HUES48 (cell line): ENCODE measurements around the gene ZNF48.
"Not testable (repeated sequence)": the region's sequence is repeated elsewhere in the genome, so short reads cannot be mapped to it uniquely, and the experiment has no call there.

Experiments used
- H3K27ac ChIP-seq: one replicate; pipeline ENCODE4 v1.7.0; 2013; ENCODE audit warnings: low read depth, low read length, inconsistent platforms
- H3K27me3 ChIP-seq: 2 replicates; pipeline ENCODE4 v1.6.1; 2013; ENCODE audit warnings: mild to moderate bottlenecking, low read length; ENCODE audit not compliant: control insufficient read depth, insufficient read depth
- H3K36me3 ChIP-seq: 2 replicates; pipeline ENCODE4 v1.6.1; 2013; ENCODE audit warnings: low read length; ENCODE audit not compliant: control insufficient read depth, insufficient read depth
- H3K4me1 ChIP-seq: 2 replicates; pipeline ENCODE4 v1.6.1; 2013; ENCODE audit warnings: mild to moderate bottlenecking, low read length; ENCODE audit not compliant: control insufficient read depth, insufficient read depth
- H3K4me3 ChIP-seq: 2 replicates; pipeline ENCODE4 v1.5.1; 2013; ENCODE audit warnings: mild to moderate bottlenecking, low read depth, low read length
- H3K9ac ChIP-seq: 2 replicates; pipeline ENCODE4 v1.6.1; 2013; ENCODE audit warnings: mild to moderate bottlenecking, low read depth, low read length, moderate library complexity
- H3K9me3 ChIP-seq: 2 replicates; pipeline ENCODE4 v1.6.1; 2013; ENCODE audit warnings: low read length; ENCODE audit not compliant: control insufficient read depth, insufficient read depth

ZNF48 gene

DNA sequence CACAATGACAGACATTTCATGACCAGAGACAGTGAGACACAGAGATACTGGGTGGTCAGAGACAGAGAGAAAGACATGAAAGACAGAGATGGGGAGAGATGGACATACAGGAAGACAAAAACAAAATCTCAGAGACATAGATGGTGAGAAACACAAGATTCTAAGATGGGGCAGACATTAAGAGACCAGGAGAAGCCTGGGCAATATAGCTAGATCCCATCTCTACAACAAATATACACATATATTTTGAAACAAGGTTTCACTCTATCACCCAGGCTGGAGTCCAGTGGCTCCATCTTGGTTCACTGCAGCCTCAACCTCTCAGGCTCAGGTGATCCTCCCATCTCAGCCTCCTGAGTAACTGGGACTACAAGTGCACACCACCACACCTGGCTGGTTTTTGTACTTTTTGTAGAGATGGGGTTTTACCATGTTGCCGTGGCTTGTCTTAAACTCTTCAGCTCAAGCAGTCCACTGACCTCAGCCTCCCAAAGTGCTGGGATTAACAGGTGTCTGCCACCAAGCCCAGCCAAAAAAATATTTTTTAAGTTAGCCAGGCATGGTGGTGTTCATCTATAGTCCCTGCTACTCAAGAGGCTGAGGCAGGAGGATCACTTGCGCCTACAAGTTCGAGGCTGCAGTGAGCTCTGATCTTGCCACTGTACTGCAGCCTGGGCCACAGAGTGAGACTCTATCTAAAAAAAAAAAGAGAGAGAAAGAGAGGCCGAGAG lies 15.0 kb upstream of the ZNF48 start:
- Histone ChIP-seq H3K4me1 (peaks cover 6% of the 10 kb centered on the region), H3K36me3 (no peaks in the 10 kb centered on the region), H3K9ac (no peak overlapping the region), H3K9me3 (no peaks in the 10 kb centered on the region), H3K27ac (no peak overlapping the region), H3K4me3 (no peak overlapping the region), H3K27me3 (no peaks in the 10 kb centered on the region)

DNA sequence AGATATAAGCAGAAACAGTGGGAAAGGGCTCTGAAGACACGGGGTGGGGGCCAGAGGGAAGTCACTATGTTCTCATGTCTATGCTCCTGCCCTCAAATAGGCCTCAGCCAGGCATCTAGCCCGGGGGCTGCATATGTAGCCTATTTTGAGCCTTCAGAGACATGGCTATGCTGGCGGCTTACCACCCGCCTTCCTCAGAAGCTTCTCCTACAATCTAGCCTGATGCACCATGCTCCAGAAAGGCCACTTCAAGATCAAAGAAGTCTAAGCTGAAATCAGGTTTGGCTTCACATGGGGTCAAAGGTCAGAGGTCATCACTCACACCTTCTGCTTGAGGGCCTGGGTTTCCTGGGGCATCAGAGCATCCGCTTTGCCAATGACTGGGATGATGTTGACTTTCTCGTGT lies 14.4 kb upstream of the ZNF48 start:
- H3K9ac ChIP-seq, result no peak overlapping the region
- H3K4me3 ChIP-seq, result no peak overlapping the region
- no peaks in the 10 kb centered on the region for H3K9me3 ChIP-seq
- peaks cover 6% of the 10 kb centered on the region for H3K4me1 ChIP-seq
- no peak overlapping the region for H3K27ac ChIP-seq
- H3K36me3 ChIP-seq, result no peaks in the 10 kb centered on the region
- H3K27me3 ChIP-seq, result no peaks in the 10 kb centered on the region

GRCh38 chr16:30381291-30382041 lies 13.8 kb upstream of the ZNF48 start:
- H3K9me3 ChIP-seq, result no peaks in the 10 kb centered on the region
- H3K4me1 ChIP-seq, result peaks cover 6% of the 10 kb centered on the region
- no peak overlapping the region for H3K4me3 ChIP-seq
- no peak overlapping the region for H3K9ac ChIP-seq
- H3K27ac ChIP-seq, result peak overlapping the region; percentile 12
- H3K36me3 ChIP-seq, result no peaks in the 10 kb centered on the region
- H3K27me3 ChIP-seq, result no peaks in the 10 kb centered on the region

- Histone ChIP-seq H3K9me3 (no peaks in the 10 kb centered on the region), H3K9ac (no peak within 1 kb of the TSS), H3K4me3 (no peak within 1 kb of the TSS), H3K27ac (peak within 1 kb of the TSS; percentile 12), H3K4me1 (peaks cover 2% of the 10 kb centered on the region), H3K27me3 (no peaks in the 10 kb centered on the region), H3K36me3 (no peaks in the 10 kb centered on the region)
These were observed 12.9 kb upstream of the ZNF48 start, which contains the start of gene SEPTIN1 for GRCh38 chr16:30382111-30382881. Gene SEPTIN1 (minus strand): TSS chr16:30382561. CDS start chr16:30382542, 19 bp downstream.

DNA sequence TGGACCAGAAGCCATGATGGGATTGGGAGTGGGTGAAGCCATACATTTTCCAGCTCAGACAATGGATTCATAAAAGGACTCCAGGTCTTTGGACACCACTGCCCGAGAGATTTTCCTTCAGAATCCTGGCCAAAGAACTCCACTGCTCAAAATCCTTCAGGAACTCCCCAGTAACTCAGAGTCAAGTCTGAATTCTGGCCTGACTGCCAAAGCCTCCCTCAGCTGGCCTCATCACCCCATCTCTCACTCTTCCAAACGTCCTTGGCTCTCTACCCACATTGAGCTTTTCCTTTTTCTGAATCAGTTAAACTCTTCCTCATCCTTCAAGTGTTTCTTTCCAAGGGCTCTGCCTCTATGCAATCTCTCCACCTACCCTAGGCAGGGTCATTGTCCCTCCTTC lies 11.7 kb upstream of the ZNF48 start:
- H3K4me1 ChIP-seq, result no peaks in the 10 kb centered on the region
- no peak overlapping the region for H3K9ac ChIP-seq
- H3K9me3 ChIP-seq, result no peaks in the 10 kb centered on the region
- H3K4me3 ChIP-seq, result no peak overlapping the region
- no peak overlapping the region for H3K27ac ChIP-seq
- no peaks in the 10 kb centered on the region for H3K27me3 ChIP-seq
- no peaks in the 10 kb centered on the region for H3K36me3 ChIP-seq

DNA sequence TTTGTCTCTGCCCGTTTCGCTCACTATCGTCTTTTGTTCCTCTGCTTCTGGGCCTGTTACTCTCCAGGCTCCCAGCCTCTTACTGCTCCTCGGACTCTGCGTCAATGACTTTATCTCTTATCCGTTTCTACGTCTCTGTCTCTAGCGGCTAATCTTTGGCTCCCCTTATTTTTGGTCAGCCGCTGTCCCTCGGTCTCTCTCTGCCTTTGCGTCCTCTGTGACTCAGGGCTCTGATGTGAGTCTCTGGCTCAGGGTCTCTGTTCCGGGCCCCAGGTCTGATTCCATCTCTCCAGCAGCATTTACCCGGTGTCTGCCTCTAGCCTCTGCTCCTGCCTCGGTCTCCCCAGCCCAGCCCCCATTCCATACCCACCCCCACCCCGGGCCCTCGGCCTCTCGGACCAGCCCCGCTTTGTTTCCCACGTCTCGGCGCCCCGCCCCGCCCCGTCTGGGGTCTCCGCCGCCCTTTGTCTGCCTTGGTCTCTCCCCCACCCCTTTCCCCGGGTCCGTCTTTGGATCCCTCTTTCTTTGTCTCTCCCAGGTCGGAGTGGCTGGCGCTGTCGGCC lies 547 bp upstream of the ZNF48 start:
- H3K27me3 ChIP-seq, result no peaks in the 10 kb centered on the region
- peaks cover 14% of the 10 kb centered on the region for H3K4me1 ChIP-seq
- H3K9ac ChIP-seq, result peak overlapping the region; percentile 97
- H3K27ac ChIP-seq, result peak overlapping the region; percentile 99
- H3K4me3 ChIP-seq, result peak overlapping the region; percentile 85
- H3K36me3 ChIP-seq, result peaks cover 23% of the 10 kb centered on the region
- no peaks in the 10 kb centered on the region for H3K9me3 ChIP-seq

DNA sequence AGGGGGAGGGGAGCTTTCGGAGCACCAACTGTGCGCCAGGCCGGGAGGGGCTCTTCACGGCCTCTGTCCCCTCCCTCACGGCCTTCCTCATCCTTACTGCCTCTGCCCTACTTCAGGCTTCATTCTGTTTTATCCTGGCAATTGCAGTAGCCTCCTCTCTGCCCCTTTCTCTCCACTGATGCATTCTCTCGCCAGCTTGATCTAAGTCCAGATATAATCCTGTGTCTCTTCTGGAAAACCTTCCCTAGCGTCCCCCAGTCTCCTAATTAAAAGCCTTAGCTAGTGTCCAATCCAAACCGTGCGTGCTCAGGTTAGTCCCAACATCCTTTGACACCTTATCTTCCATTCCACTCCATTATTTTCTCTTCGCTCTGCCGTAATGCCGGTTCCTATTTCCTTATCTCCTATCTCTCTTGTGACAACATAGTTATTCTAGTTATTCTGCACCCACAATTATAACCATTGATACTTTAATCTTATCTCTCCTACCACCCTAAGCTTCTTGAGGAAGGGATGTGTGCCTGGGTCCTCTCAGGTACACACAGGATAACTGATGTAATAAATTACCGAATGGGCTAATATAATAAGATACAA lies 869 bp downstream of the ZNF48 start:
- Histone ChIP-seq H3K4me3 (peak overlapping the region; percentile 85), H3K9ac (peak overlapping the region; percentile 97), H3K27ac (peak overlapping the region; percentile 99), H3K36me3 (peaks cover 23% of the 10 kb centered on the region), H3K9me3 (no peaks in the 10 kb centered on the region), H3K4me1 (peaks cover 16% of the 10 kb centered on the region), H3K27me3 (no peaks in the 10 kb centered on the region)

- H3K9ac ChIP-seq, H3K9me3 ChIP-seq, H3K27me3 ChIP-seq, H3K27ac ChIP-seq: not testable (repeated sequence)
- peaks cover 23% of the 10 kb centered on the region for H3K36me3 ChIP-seq
- H3K4me3 ChIP-seq, result peak overlapping the region; percentile 85
- peaks cover 16% of the 10 kb centered on the region for H3K4me1 ChIP-seq
These were observed 1.4 kb downstream of the ZNF48 start for GRCh38 chr16:30396627-30397026.

DNA sequence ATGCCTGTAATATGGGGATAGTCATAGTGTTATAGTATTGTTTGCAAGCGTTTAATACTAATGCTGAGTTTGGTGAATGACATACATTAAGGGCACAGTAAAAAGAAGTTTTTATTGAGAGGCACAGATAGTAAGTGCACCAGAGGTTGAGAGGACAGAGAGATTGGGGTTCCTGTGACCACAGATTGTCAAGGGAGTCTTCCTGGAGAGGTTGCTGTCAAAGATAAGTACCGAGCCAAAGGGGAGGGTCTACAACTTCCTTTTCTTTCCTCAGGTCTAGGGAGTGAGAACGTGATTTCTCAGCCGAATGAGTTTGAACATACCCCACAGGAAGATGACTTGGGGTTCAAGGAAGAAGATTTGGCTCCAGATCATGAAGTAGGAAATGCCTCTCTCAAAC lies 1.8 kb downstream of the ZNF48 start:
- Histone ChIP-seq H3K36me3 (peaks cover 23% of the 10 kb centered on the region), H3K9me3 (no peaks in the 10 kb centered on the region), H3K4me3 (no peak overlapping the region), H3K27me3 (no peaks in the 10 kb centered on the region), H3K27ac (no peak overlapping the region), H3K9ac (no peak overlapping the region), H3K4me1 (peaks cover 16% of the 10 kb centered on the region)

GRCh38 chr16:30397776-30398660 lies 2.8 kb downstream of the ZNF48 start:
- H3K27ac ChIP-seq, result peak overlapping the region; percentile 99
- peaks cover 23% of the 10 kb centered on the region for H3K36me3 ChIP-seq
- peaks cover 16% of the 10 kb centered on the region for H3K4me1 ChIP-seq
- H3K9ac ChIP-seq, result no peak overlapping the region
- no peaks in the 10 kb centered on the region for H3K27me3 ChIP-seq
- H3K9me3 ChIP-seq, result no peaks in the 10 kb centered on the region
- no peak overlapping the region for H3K4me3 ChIP-seq
